ENCODE data around the gene CCNT1.

DNA sequence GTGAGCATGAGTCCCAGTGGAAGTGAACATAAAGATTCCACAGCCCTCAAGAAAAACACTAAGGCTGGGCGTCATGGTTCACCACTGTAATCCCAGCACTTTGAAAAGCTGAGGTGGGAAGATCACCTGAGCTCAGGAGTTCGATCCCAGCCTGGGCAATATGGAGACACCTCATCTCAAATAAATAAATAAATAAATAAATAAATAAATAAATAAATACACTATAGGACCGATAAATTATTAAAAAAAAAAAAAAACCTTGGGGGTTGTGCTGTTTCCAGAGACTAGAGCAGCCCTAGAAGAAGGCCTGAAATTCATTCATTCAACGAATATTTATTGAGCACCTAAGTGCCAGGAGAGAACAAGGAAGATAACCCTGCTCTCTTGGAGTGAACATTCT, 33.0 kb downstream of the CCNT1 start:
- TF ChIP-seq RAD21 (CRISPR knock-in tag; IDR thresholded peaks at IDR 0.05) = no peak
- TF ChIP-seq NR1H2 (CRISPR knock-in tag; IDR thresholded peaks at IDR 0.05; ENCODE audit: borderline replicate concordance, low read depth) = no peak
- no peak for TF ChIP-seq POLR2A (IDR thresholded peaks at IDR 0.05; ENCODE audit: insufficient read depth in 1 of 2, low read depth in 2 of 2, low read length in 2 of 2)
- TF ChIP-seq, protein P1, sequence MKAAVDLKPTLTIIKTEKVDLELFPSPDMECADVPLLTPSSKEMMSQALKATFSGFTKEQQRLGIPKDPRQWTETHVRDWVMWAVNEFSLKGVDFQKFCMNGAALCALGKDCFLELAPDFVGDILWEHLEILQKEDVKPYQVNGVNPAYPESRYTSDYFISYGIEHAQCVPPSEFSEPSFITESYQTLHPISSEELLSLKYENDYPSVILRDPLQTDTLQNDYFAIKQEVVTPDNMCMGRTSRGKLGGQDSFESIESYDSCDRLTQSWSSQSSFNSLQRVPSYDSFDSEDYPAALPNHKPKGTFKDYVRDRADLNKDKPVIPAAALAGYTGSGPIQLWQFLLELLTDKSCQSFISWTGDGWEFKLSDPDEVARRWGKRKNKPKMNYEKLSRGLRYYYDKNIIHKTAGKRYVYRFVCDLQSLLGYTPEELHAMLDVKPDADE (CRISPR knock-in tag; IDR thresholded peaks at IDR 0.05) = no peak
- no peak for TF ChIP-seq NR3C1 (CRISPR knock-in tag; IDR thresholded peaks at IDR 0.05)
- TF ChIP-seq GABPA (IDR thresholded peaks at IDR 0.05; ENCODE audit: low read depth, low read length) = no peak
- no peak for TF ChIP-seq GABPA (CRISPR knock-in tag; IDR thresholded peaks at IDR 0.05; ENCODE audit: low read depth)
- no peak for TF ChIP-seq THAP11 (CRISPR knock-in tag; IDR thresholded peaks at IDR 0.05)
- TF ChIP-seq, protein P2, sequence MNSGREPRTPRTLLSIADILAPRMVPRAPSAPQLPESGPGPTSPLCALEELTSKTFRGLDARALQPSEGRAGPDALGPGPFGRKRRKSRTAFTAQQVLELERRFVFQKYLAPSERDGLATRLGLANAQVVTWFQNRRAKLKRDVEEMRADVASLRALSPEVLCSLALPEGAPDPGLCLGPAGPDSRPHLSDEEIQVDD (CRISPR knock-in tag; IDR thresholded peaks at IDR 0.05; ENCODE audit: borderline replicate concordance) = no peak
- TF ChIP-seq, protein P3, sequence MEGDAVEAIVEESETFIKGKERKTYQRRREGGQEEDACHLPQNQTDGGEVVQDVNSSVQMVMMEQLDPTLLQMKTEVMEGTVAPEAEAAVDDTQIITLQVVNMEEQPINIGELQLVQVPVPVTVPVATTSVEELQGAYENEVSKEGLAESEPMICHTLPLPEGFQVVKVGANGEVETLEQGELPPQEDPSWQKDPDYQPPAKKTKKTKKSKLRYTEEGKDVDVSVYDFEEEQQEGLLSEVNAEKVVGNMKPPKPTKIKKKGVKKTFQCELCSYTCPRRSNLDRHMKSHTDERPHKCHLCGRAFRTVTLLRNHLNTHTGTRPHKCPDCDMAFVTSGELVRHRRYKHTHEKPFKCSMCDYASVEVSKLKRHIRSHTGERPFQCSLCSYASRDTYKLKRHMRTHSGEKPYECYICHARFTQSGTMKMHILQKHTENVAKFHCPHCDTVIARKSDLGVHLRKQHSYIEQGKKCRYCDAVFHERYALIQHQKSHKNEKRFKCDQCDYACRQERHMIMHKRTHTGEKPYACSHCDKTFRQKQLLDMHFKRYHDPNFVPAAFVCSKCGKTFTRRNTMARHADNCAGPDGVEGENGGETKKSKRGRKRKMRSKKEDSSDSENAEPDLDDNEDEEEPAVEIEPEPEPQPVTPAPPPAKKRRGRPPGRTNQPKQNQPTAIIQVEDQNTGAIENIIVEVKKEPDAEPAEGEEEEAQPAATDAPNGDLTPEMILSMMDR (CRISPR knock-in tag; IDR thresholded peaks at IDR 0.05) = no peak
- TF ChIP-seq ZNF12 (CRISPR knock-in tag; IDR thresholded peaks at IDR 0.05) = no peak
